K562 (cell line): ENCODE results near the gene GRM5. TPM values are rescaled to one million over a fixed set of nuclear protein-coding genes. Genes with fewer than 3 reads are reported as not detected.

ENCODE experiments used
- ATAC-seq: fragments of 200-7000 bp; cut with Tn5 transposase; 3 replicates; pipeline ENCODE4 v1.9.1; 2020; ENCODE audit warnings: moderate library complexity
- BruUV-seq: library from RNA; stranded (reverse); fragments of 400-500 nt; replicated peaks from 2 replicates; lab custom pipeline; 2021; lab: Mats Ljungman, UMichigan
- CTCF ChIA-PET: fragments of 300-600 bp; formaldehyde crosslinking; extraction: SDS; loops from one replicate; lab custom pipeline; 2021; ENCODE audit warnings: low intra/inter-chr PET ratio; lab: Yijun Ruan, JAX
- POLR2A ChIA-PET: fragments of 300-600, 350-650 bp; sonication (Branson Sonifier 250); formaldehyde crosslinking; extraction: SDS; loops from one replicate; lab custom pipeline; 2021; ENCODE audit warnings: antibody characterized with exemption, inconsistent platforms; lab: Yijun Ruan, JAX
- DNase-seq, 4 experiments: peaks; one replicate each; pipeline versions ENCODE4 v3.0.0 to v3.0.0-alpha.2; 2011 to 2018; ENCODE audit warnings: low spot score in 3 of 4, mixed read lengths in 3 of 4; ENCODE audit errors: extremely low read depth in 1 of 4
- FAIRE-seq: peaks from 2 replicates; lab custom pipeline; 2011; peaks lifted over from hg19 to GRCh38; lab: Jason Lieb, UNC
- H2AFZ ChIP-seq: 2 replicates; pipeline ENCODE4 v1.6.0; 2011; ENCODE audit warnings: low read depth, low read length, control low read depth, inconsistent platforms
- H3K27ac ChIP-seq: fragments of 200-600 bp; 3 replicates; pipeline ENCODE4 v1.8.0; 2011; ENCODE audit warnings: low read depth, mild to moderate bottlenecking, control low read depth, inconsistent platforms, low read length, moderate library complexity, mixed read lengths; ENCODE audit errors: extremely low read depth
- H3K27me3 ChIP-seq, 2 experiments: fragments of 300-600 bp in 1 of 2; 2 replicates in 1 of 2; 3 replicates in 1 of 2; pipeline versions ENCODE4 v1.6.0 to v1.8.0; 2011; ENCODE audit warnings: inconsistent platforms in 2 of 2, low read length in 2 of 2, mild to moderate bottlenecking in 1 of 2, mixed read lengths in 1 of 2, moderate library complexity in 1 of 2; ENCODE audit not compliant: control insufficient read depth in 2 of 2, insufficient read depth in 2 of 2
- H3K36me3 ChIP-seq: fragments of 300-600 bp; 3 replicates; pipeline ENCODE4 v1.8.0; 2011; ENCODE audit warnings: mild to moderate bottlenecking, low read length, inconsistent platforms; ENCODE audit not compliant: control insufficient read depth, insufficient read depth
- H3K4me1 ChIP-seq, 2 experiments: fragments of 200-600 bp in 1 of 2; replicated peaks in 1 of 2; 2 replicates in 1 of 2; 3 replicates in 1 of 2; pipeline versions ENCODE4 v1.5.1 to v1.8.0; 2011; ENCODE audit warnings: inconsistent platforms in 2 of 2, low read length in 2 of 2, mild to moderate bottlenecking in 1 of 2, mixed read lengths in 1 of 2, moderate library complexity in 1 of 2; ENCODE audit not compliant: control insufficient read depth in 2 of 2, insufficient read depth in 2 of 2
- H3K4me2 ChIP-seq: 2 replicates; pipeline ENCODE4 v1.6.1; 2011; ENCODE audit warnings: low read length, control low read depth, inconsistent platforms, mixed read lengths; ENCODE audit not compliant: insufficient read depth
- H3K4me3 ChIP-seq: fragments of 200-600 bp; sonication (generic), shearing (Covaris generic); 2 replicates; pipeline ENCODE4 v1.5.1; 2016; ENCODE audit warnings: control low read depth, inconsistent platforms
- H3K79me2 ChIP-seq: fragments of 200-600 bp; 3 replicates; pipeline ENCODE4 v1.8.0; 2011; ENCODE audit warnings: low read length, inconsistent platforms; ENCODE audit not compliant: control insufficient read depth, insufficient read depth
- H3K9ac ChIP-seq, 2 experiments: 2 replicates each; pipeline versions ENCODE4 v1.6.0 to v1.6.1; 2011; ENCODE audit warnings: low read depth in 2 of 2, low read length in 2 of 2, control low read depth in 1 of 2, inconsistent platforms in 1 of 2, mild to moderate bottlenecking in 1 of 2, mixed read lengths in 1 of 2; ENCODE audit not compliant: insufficient read depth in 1 of 2
- H3K9me1 ChIP-seq: one replicate; pipeline ENCODE4 v1.6.0; 2011; ENCODE audit warnings: inconsistent platforms, mild to moderate bottlenecking, low read length, moderate library complexity; ENCODE audit not compliant: control insufficient read depth, insufficient read depth
- H3K9me3 ChIP-seq: replicated peaks from 2 replicates; pipeline ENCODE4 v1.5.1; 2011; ENCODE audit warnings: low read depth, low read length, inconsistent platforms; ENCODE audit not compliant: control insufficient read depth, insufficient read depth
- H4K20me1 ChIP-seq: replicated peaks from 2 replicates; pipeline ENCODE4 v1.6.1; 2011; ENCODE audit warnings: low read length, inconsistent platforms, mixed read lengths; ENCODE audit not compliant: control insufficient read depth, insufficient read depth
- BCLAF1 ChIP-seq, 2 experiments: fragments of 450-650 bp in 1 of 2; IDR thresholded peaks; 2 replicates each; pipeline ENCODE4 v1.6.1; 2011 to 2017; ENCODE audit warnings: low read depth in 2 of 2, antibody characterized with exemption in 1 of 2, borderline replicate concordance in 1 of 2, low read length in 1 of 2, mild to moderate bottlenecking in 1 of 2, mixed read lengths in 1 of 2; ENCODE audit not compliant: control insufficient read depth in 1 of 2
- E2F6 ChIP-seq, 2 experiments: IDR thresholded peaks; 2 replicates each; pipeline ENCODE4 v1.6.1; 2011; ENCODE audit warnings: borderline replicate concordance in 1 of 2, control low read depth in 1 of 2, low read depth in 1 of 2, low read length in 1 of 2, mild to moderate bottlenecking in 1 of 2, mixed read lengths in 1 of 2, moderate library complexity in 1 of 2; ENCODE audit not compliant: insufficient read depth in 1 of 2, insufficient read length in 1 of 2, poor library complexity in 1 of 2, severe bottlenecking in 1 of 2; ENCODE audit errors: extremely low read depth in 1 of 2
- GTF2E2 ChIP-seq: fragments of 200-800 bp; sonication (Bioruptor generic); IDR thresholded peaks from 2 replicates; pipeline ENCODE4 v1.6.1; 2016; ENCODE audit warnings: missing genetic modification characterization, missing compliant biosample characterization
- L3MBTL2 ChIP-seq: fragments of 450-650 bp; IDR thresholded peaks from 2 replicates; pipeline ENCODE4 v1.6.1; 2016; ENCODE audit warnings: mild to moderate bottlenecking, moderate library complexity
- MCM5 ChIP-seq: fragments of 450-650 bp; IDR thresholded peaks from 2 replicates; pipeline ENCODE4 v1.6.1; 2016; ENCODE audit warnings: low read depth
- MNT ChIP-seq, 2 experiments: fragments of 450-650 bp; conservative IDR thresholded peaks; 2 replicates each; pipeline ENCODE4 v1.6.1; 2017; ENCODE audit warnings: mild to moderate bottlenecking in 2 of 2, moderate library complexity in 2 of 2
- MTA3 ChIP-seq: fragments of 450-650 bp; formaldehyde crosslinking; IDR thresholded peaks from 2 replicates; pipeline ENCODE4 v1.6.1; 2017; ENCODE audit warnings: mild to moderate bottlenecking, borderline replicate concordance
- RBM15 ChIP-seq: fragments of 200-400 bp; formaldehyde crosslinking; IDR thresholded peaks from 2 replicates; pipeline ENCODE4 v1.6.1; 2018; ENCODE audit warnings: mild to moderate bottlenecking, low read length, moderate library complexity; ENCODE audit not compliant: insufficient read depth
- RUNX1 ChIP-seq: sonication (generic); IDR thresholded peaks from 2 replicates; pipeline ENCODE4 v1.6.1; 2016; ENCODE audit warnings: antibody characterized with exemption, low read depth
- SNIP1 ChIP-seq: fragments of 450-650 bp; IDR thresholded peaks from 2 replicates; pipeline ENCODE4 v1.7.1; 2017; ENCODE audit warnings: low read depth, mild to moderate bottlenecking
- SRSF3 ChIP-seq: fragments of 200-400 bp; formaldehyde crosslinking; IDR thresholded peaks from 2 replicates; pipeline ENCODE4 v1.6.1; 2016; ENCODE audit warnings: mild to moderate bottlenecking, low read length, moderate library complexity; ENCODE audit not compliant: insufficient read depth
- ZSCAN32 ChIP-seq: fragments of 450-650 bp; formaldehyde crosslinking; IDR thresholded peaks from 2 replicates; pipeline ENCODE4 v1.4.0; 2020; ENCODE audit warnings: mild to moderate bottlenecking, moderate library complexity
- WGBS: fragments of 100-300 bp; shearing (Covaris generic); methylation state at CpG from one replicate; pipeline ENCODE4 v1.1.6; 2016; ENCODE audit warnings: low coverage, mixed read lengths; ENCODE audit not compliant: insufficient coverage; ENCODE audit errors: missing lambda C conversion rate; 5-methylcytosine and 5-hydroxymethylcytosine counted together
- in situ Hi-C: fragments of 300-500 bp; cut with MboI; formaldehyde crosslinking; loops from 4 replicates; pipeline ENCODE4 v1.15.0; 2018; ENCODE audit warnings: inconsistent platforms, mixed read lengths
- intact Hi-C: fragments of 100-400 bp; cut with micrococcal nuclease; formaldehyde crosslinking; loops from 2 replicates; pipeline ENCODE4 v1.14.2; 2022
- polyA plus RNA-seq, 8 experiments: library from polyadenylated mRNA; depleted of rRNA in 4 of 8; stranded (reverse) in 5 of 8; unstranded in 3 of 8; fragments of >200 nt; fragmentation: Nextera tagmentation in 2 of 8; fragmentation: Illumina TruSeq in 1 of 8; extraction: Ambion mirVana in 2 of 8; extraction: Trizol in 1 of 8; gene quantifications; 2 replicates each; pipeline versions ENCODE4 v1.2.1 to v1.2.3, GENCODE V29; 2011 to 2014; ENCODE audit warnings: inconsistent platforms in 1 of 8, missing spikeins in 1 of 8
- total RNA-seq, 7 experiments: library from RNA; depleted of rRNA in 6 of 7; stranded (reverse); fragments of >200 nt in 6 of 7; fragmentation: Illumina TruSeq in 2 of 7; extraction: Trizol in 2 of 7; gene quantifications; 2 replicates each; pipeline versions ENCODE4 v1.2.1 to v1.2.3, GENCODE V29; 2011 to 2021; ENCODE audit warnings: low replicate concordance in 1 of 7

GRM5 gene
- total and polyA plus RNA-seq, 9 of the 15 experiments (the other 6 are each of a cell fraction or from before 2014, with no cell fraction given): not detected

GRCh38 chr11:88529426-88529825 is 536.4 kb downstream of the GRM5 start:
- Histone ChIP-seq H3K9me1 (no peaks in the 10 kb centered on the region), H3K4me1 (no peaks in the 10 kb centered on the region), H2AFZ (no peak overlapping the region)
- in situ Hi-C loops (no loop called here), intact Hi-C loops (no loop called here)
- no peak for ATAC-seq
- TF ChIP-seq SRSF3 (no peak), E2F6 (IDR thresholded peaks at IDR 0.05; ENCODE audit: borderline replicate concordance in 1 of 2, extremely low read depth in 1 of 2, insufficient read depth in 1 of 2, insufficient read length in 1 of 2, low read depth in 1 of 2, low read length in 1 of 2, poor library complexity in 1 of 2, severe bottlenecking in 1 of 2) (no peak), BCLAF1 (IDR thresholded peaks at IDR 0.05; ENCODE audit: borderline replicate concordance in 1 of 2, control insufficient read depth in 1 of 2, low read depth in 2 of 2, low read length in 1 of 2) (no peak), GTF2E2 (tag) (no peak), MNT (conservative IDR thresholded peaks at IDR 0.05) (no peak), SNIP1 (no peak), MTA3 (no peak), L3MBTL2 (no peak), RUNX1 (no peak), ZSCAN32 (CRISPR knock-in tag) (no peak), RBM15 (no peak), MCM5 (no peak)
- TF ChIP-seq, all 486 proteins: peak for 0
- Histone ChIP-seq H3K36me3 (no peaks in the 10 kb centered on the region), H3K9me3 (no peaks in the 10 kb centered on the region), H3K27ac (no peak overlapping the region), H3K4me2 (no peak overlapping the region), H3K79me2 (no peaks in the 10 kb centered on the region), H4K20me1 (no peaks in the 10 kb centered on the region), H3K9ac (no peak overlapping the region), H3K27me3 (peaks cover 0 to 7% of the 10 kb centered on the region in 2 experiments; a peak in 3 of 5 replicates), H3K4me3 (no peak overlapping the region)
- FAIRE-seq (no peak), DNase-seq (no peak)
- no TSS peak for BruUV-seq
- 0% methylated on average over 1 of the region's 1 CpG for WGBS
- POLR2A ChIA-PET: interaction anchor here (1.1 kb wide), 1 partner anchor 8 kb away, joined by 3 read pairs; no protein-coding TSS in a partner anchor
- CTCF ChIA-PET: no interaction called here
